ENCODE measurements around the gene TRPV2.
"Not testable (repeated sequence)": the region's sequence is repeated elsewhere in the genome, so short reads cannot be mapped to it uniquely, and the experiment has no call there.

TRPV2 gene

GRCh38 chr17:16380640-16381495 lies 34.5 kb upstream of the TRPV2 start, which contains the start of gene UBB:
UBB (plus strand) TSS chr17:16381091; CDS start chr17:16381908, 817 bp downstream.
- no peaks in the 10 kb centered on the region for H3K4me1 ChIP-seq (ENCODE audit: insufficient read depth, insufficient read length)

GRCh38 chr17:16381496-16381820 lies 33.9 kb upstream of the TRPV2 start:
- no peak for DNase-seq (ENCODE audit: low read depth, low spot score)
- Histone ChIP-seq H3K9me3 (ENCODE audit: insufficient read depth, low read length) (no peaks in the 10 kb centered on the region), H3K4me1 (ENCODE audit: insufficient read depth, insufficient read length) (no peaks in the 10 kb centered on the region), H3K9ac (ENCODE audit: insufficient read length, low read depth) (peak overlapping the region; percentile 81), H3K27me3 (ENCODE audit: insufficient read depth, insufficient read length) (no peaks in the 10 kb centered on the region), H3K4me3 (ENCODE audit: insufficient read length, low read depth) (peak overlapping the region; percentile 80), H3K36me3 (ENCODE audit: insufficient read depth, insufficient read length, low read length) (peaks cover 25% of the 10 kb centered on the region)
- TF ChIP-seq SUZ12 (IDR thresholded peaks at IDR 0.05; ENCODE audit: extremely low read depth, insufficient read depth, insufficient read length), result no peak
- TF ChIP-seq ZNF274 (IDR thresholded peaks at IDR 0.05; ENCODE audit: low read depth, low read length), result no peak
- no peak for TF ChIP-seq YY1 (IDR thresholded peaks at IDR 0.05; ENCODE audit: insufficient read depth, insufficient read length)

More at GRCh38 chr17:16380640-16381495, 34.5 kb upstream of the TRPV2 start, which contains the start of gene UBB:
- TF ChIP-seq SUZ12 (IDR thresholded peaks at IDR 0.05; ENCODE audit: extremely low read depth, insufficient read depth, insufficient read length) (no peak), YY1 (IDR thresholded peaks at IDR 0.05; ENCODE audit: insufficient read depth, insufficient read length) (no peak), ZNF274 (IDR thresholded peaks at IDR 0.05; ENCODE audit: low read depth, low read length) (no peak)
- peak within 1 kb of the TSS; percentile 80 for H3K4me3 ChIP-seq (ENCODE audit: insufficient read length, low read depth)
- no peaks in the 10 kb centered on the region for H3K27me3 ChIP-seq (ENCODE audit: insufficient read depth, insufficient read length)
- peak within 1 kb of the TSS; percentile 81 for H3K9ac ChIP-seq (ENCODE audit: insufficient read length, low read depth)
- H3K9me3 ChIP-seq (ENCODE audit: insufficient read depth, low read length), result no peaks in the 10 kb centered on the region
- DNase-seq (ENCODE audit: low read depth, low spot score), result peak; percentile 92
- H3K36me3 ChIP-seq (ENCODE audit: insufficient read depth, insufficient read length, low read length), result peaks cover 25% of the 10 kb centered on the region

- H3K9me3 ChIP-seq (ENCODE audit: insufficient read depth, low read length), result no peaks in the 10 kb centered on the region
- no peaks in the 10 kb centered on the region for H3K27me3 ChIP-seq (ENCODE audit: insufficient read depth, insufficient read length)
- peak overlapping the region; percentile 50 for H3K9ac ChIP-seq (ENCODE audit: insufficient read length, low read depth)
- peaks cover 25% of the 10 kb centered on the region for H3K36me3 ChIP-seq (ENCODE audit: insufficient read depth, insufficient read length, low read length)
- H3K4me1 ChIP-seq (ENCODE audit: insufficient read depth, insufficient read length), result no peaks in the 10 kb centered on the region
- no peak for DNase-seq (ENCODE audit: low read depth, low spot score)
- no peak for TF ChIP-seq ZNF274 (IDR thresholded peaks at IDR 0.05; ENCODE audit: low read depth, low read length)
- TF ChIP-seq YY1 (IDR thresholded peaks at IDR 0.05; ENCODE audit: insufficient read depth, insufficient read length), result no peak
- no peak for TF ChIP-seq SUZ12 (IDR thresholded peaks at IDR 0.05; ENCODE audit: extremely low read depth, insufficient read depth, insufficient read length)
- H3K4me3 ChIP-seq (ENCODE audit: insufficient read length, low read depth), result no peak overlapping the region
Measured at GRCh38 chr17:16383216-16383615, 32.2 kb upstream of the TRPV2 start.

GRCh38 chr17:16383772-16384287 lies 31.5 kb upstream of the TRPV2 start:
- DNase-seq (ENCODE audit: low read depth, low spot score), result no peak
- Histone ChIP-seq H3K36me3 (ENCODE audit: insufficient read depth, insufficient read length, low read length) (peaks cover 25% of the 10 kb centered on the region), H3K4me1 (ENCODE audit: insufficient read depth, insufficient read length) (no peaks in the 10 kb centered on the region), H3K4me3 (ENCODE audit: insufficient read length, low read depth) (no peak overlapping the region), H3K9ac (ENCODE audit: insufficient read length, low read depth) (no peak overlapping the region), H3K9me3 (ENCODE audit: insufficient read depth, low read length) (no peaks in the 10 kb centered on the region), H3K27me3 (ENCODE audit: insufficient read depth, insufficient read length) (no peaks in the 10 kb centered on the region)
- no peak for TF ChIP-seq SUZ12 (IDR thresholded peaks at IDR 0.05; ENCODE audit: extremely low read depth, insufficient read depth, insufficient read length)
- no peak for TF ChIP-seq ZNF274 (IDR thresholded peaks at IDR 0.05; ENCODE audit: low read depth, low read length)

- H3K9me3 ChIP-seq (ENCODE audit: insufficient read depth, low read length), result no peaks in the 10 kb centered on the region
- H3K4me1 ChIP-seq (ENCODE audit: insufficient read depth, insufficient read length), result no peaks in the 10 kb centered on the region
- H3K27me3 ChIP-seq (ENCODE audit: insufficient read depth, insufficient read length), result no peaks in the 10 kb centered on the region
- no peak overlapping the region for H3K4me3 ChIP-seq (ENCODE audit: insufficient read length, low read depth)
- TF ChIP-seq YY1 (IDR thresholded peaks at IDR 0.05; ENCODE audit: insufficient read depth, insufficient read length) (no peak), SUZ12 (IDR thresholded peaks at IDR 0.05; ENCODE audit: extremely low read depth, insufficient read depth, insufficient read length) (no peak), ZNF274 (IDR thresholded peaks at IDR 0.05; ENCODE audit: low read depth, low read length) (no peak)
- H3K36me3 ChIP-seq (ENCODE audit: insufficient read depth, insufficient read length, low read length), result peaks cover 25% of the 10 kb centered on the region
- no peak for DNase-seq (ENCODE audit: low read depth, low spot score)
- H3K9ac ChIP-seq (ENCODE audit: insufficient read length, low read depth), result no peak overlapping the region
Measured at GRCh38 chr17:16384557-16384956, 30.8 kb upstream of the TRPV2 start.

- peak overlapping the region; percentile 42 for H3K9ac ChIP-seq (ENCODE audit: insufficient read length, low read depth)
- not testable (repeated sequence) for H3K27me3 ChIP-seq (ENCODE audit: insufficient read depth, insufficient read length); H3K9me3 ChIP-seq (ENCODE audit: insufficient read depth, low read length); DNase-seq (ENCODE audit: low read depth, low spot score); H3K4me1 ChIP-seq (ENCODE audit: insufficient read depth, insufficient read length)
- H3K36me3 ChIP-seq (ENCODE audit: insufficient read depth, insufficient read length, low read length), result peaks cover 25% of the 10 kb centered on the region
- peak overlapping the region; percentile 37 for H3K4me3 ChIP-seq (ENCODE audit: insufficient read length, low read depth)
Measured at GRCh38 chr17:16386126-16386507, 29.3 kb upstream of the TRPV2 start.

GRCh38 chr17:16391451-16391850 lies 23.9 kb upstream of the TRPV2 start:
- no peak overlapping the region for H3K9ac ChIP-seq (ENCODE audit: insufficient read length, low read depth)
- no peak overlapping the region for H3K4me3 ChIP-seq (ENCODE audit: insufficient read length, low read depth)
- H3K9me3 ChIP-seq (ENCODE audit: insufficient read depth, low read length), result no peaks in the 10 kb centered on the region
- no peaks in the 10 kb centered on the region for H3K27me3 ChIP-seq (ENCODE audit: insufficient read depth, insufficient read length)
- no peaks in the 10 kb centered on the region for H3K4me1 ChIP-seq (ENCODE audit: insufficient read depth, insufficient read length)
- H3K36me3 ChIP-seq (ENCODE audit: insufficient read depth, insufficient read length, low read length), result peaks cover 3% of the 10 kb centered on the region
- no peak for DNase-seq (ENCODE audit: low read depth, low spot score)
- no peak for TF ChIP-seq SUZ12 (IDR thresholded peaks at IDR 0.05; ENCODE audit: extremely low read depth, insufficient read depth, insufficient read length)
- TF ChIP-seq ZNF274 (IDR thresholded peaks at IDR 0.05; ENCODE audit: low read depth, low read length), result no peak
- no peak for TF ChIP-seq YY1 (IDR thresholded peaks at IDR 0.05; ENCODE audit: insufficient read depth, insufficient read length)

GRCh38 chr17:16392491-16392890 lies 22.9 kb upstream of the TRPV2 start:
- H3K27me3 ChIP-seq (ENCODE audit: insufficient read depth, insufficient read length); H3K4me1 ChIP-seq (ENCODE audit: insufficient read depth, insufficient read length); DNase-seq (ENCODE audit: low read depth, low spot score); H3K9me3 ChIP-seq (ENCODE audit: insufficient read depth, low read length); H3K36me3 ChIP-seq (ENCODE audit: insufficient read depth, insufficient read length, low read length); H3K4me3 ChIP-seq (ENCODE audit: insufficient read length, low read depth); H3K9ac ChIP-seq (ENCODE audit: insufficient read length, low read depth): not testable (repeated sequence)

- H3K36me3 ChIP-seq (ENCODE audit: insufficient read depth, insufficient read length, low read length); H3K4me3 ChIP-seq (ENCODE audit: insufficient read length, low read depth); H3K9ac ChIP-seq (ENCODE audit: insufficient read length, low read depth); H3K27me3 ChIP-seq (ENCODE audit: insufficient read depth, insufficient read length); DNase-seq (ENCODE audit: low read depth, low spot score); H3K4me1 ChIP-seq (ENCODE audit: insufficient read depth, insufficient read length); H3K9me3 ChIP-seq (ENCODE audit: insufficient read depth, low read length): not testable (repeated sequence)
Measured at GRCh38 chr17:16395887-16396286, 19.5 kb upstream of the TRPV2 start.

GRCh38 chr17:16396693-16397092 lies 18.7 kb upstream of the TRPV2 start:
- not testable (repeated sequence) for H3K4me3 ChIP-seq (ENCODE audit: insufficient read length, low read depth); H3K4me1 ChIP-seq (ENCODE audit: insufficient read depth, insufficient read length); H3K9me3 ChIP-seq (ENCODE audit: insufficient read depth, low read length); H3K27me3 ChIP-seq (ENCODE audit: insufficient read depth, insufficient read length); H3K36me3 ChIP-seq (ENCODE audit: insufficient read depth, insufficient read length, low read length); H3K9ac ChIP-seq (ENCODE audit: insufficient read length, low read depth); DNase-seq (ENCODE audit: low read depth, low spot score)

Measured in NT2/D1 (cell line).